Measurements from ENCODE around the gene HBA1.

The HBA1 gene

DNA sequence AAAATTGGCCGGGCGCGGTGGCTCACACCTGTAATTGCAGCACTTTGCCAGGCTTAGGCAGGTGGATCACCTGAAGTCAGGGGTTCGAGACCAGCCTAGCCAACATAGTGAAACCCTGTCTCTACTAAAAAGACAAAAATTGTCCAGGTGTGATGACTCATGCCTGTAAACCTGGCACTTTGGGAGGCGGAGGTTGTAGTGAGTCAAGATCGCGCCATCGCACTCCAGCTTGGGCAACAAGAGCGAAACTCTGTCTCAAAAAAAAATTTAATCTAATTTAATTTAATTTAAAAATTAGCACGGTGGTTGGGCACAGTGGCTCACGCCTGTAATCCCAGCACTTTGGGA lies 2.2 kb downstream of the HBA1 start:
- no peak overlapping the region for H3K4me3 ChIP-seq (ENCODE audit: low read length)
- H3F3A ChIP-seq (ENCODE audit: control insufficient read depth, insufficient read depth) = peaks cover 14% of the 10 kb centered on the region
- H3K9me2 ChIP-seq (replicated peaks; ENCODE audit: control insufficient read depth, low read length) = no peaks in the 10 kb centered on the region
- H3K9me3 ChIP-seq (ENCODE audit: control insufficient read depth, insufficient read depth, low read length) = no peaks in the 10 kb centered on the region
- no peaks in the 10 kb centered on the region for H3K79me2 ChIP-seq (ENCODE audit: control insufficient read depth, low read length)
- no peaks in the 10 kb centered on the region for H3K36me3 ChIP-seq (ENCODE audit: control insufficient read depth, low read length)
- no peak overlapping the region for H3K27ac ChIP-seq (ENCODE audit: low read depth, low read length)
- H3K4me1 ChIP-seq (ENCODE audit: control insufficient read depth, low read length) = peaks cover 10% of the 10 kb centered on the region
- TF ChIP-seq, protein P1, sequence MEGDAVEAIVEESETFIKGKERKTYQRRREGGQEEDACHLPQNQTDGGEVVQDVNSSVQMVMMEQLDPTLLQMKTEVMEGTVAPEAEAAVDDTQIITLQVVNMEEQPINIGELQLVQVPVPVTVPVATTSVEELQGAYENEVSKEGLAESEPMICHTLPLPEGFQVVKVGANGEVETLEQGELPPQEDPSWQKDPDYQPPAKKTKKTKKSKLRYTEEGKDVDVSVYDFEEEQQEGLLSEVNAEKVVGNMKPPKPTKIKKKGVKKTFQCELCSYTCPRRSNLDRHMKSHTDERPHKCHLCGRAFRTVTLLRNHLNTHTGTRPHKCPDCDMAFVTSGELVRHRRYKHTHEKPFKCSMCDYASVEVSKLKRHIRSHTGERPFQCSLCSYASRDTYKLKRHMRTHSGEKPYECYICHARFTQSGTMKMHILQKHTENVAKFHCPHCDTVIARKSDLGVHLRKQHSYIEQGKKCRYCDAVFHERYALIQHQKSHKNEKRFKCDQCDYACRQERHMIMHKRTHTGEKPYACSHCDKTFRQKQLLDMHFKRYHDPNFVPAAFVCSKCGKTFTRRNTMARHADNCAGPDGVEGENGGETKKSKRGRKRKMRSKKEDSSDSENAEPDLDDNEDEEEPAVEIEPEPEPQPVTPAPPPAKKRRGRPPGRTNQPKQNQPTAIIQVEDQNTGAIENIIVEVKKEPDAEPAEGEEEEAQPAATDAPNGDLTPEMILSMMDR (IDR thresholded peaks at IDR 0.05; ENCODE audit: low read depth, low read length, poor library complexity, severe bottlenecking) = no peak
- no peak for TF ChIP-seq EZH2phosphoT487 (IDR thresholded peaks at IDR 0.05; ENCODE audit: borderline replicate concordance, low read length)
- H3K4me2 ChIP-seq (ENCODE audit: low read length) = no peak overlapping the region
- no peaks in the 10 kb centered on the region for H4K20me1 ChIP-seq (ENCODE audit: control insufficient read depth, insufficient read depth, low read depth, low read length)
- H3K27me3 ChIP-seq (ENCODE audit: control insufficient read depth, low read length) = peaks cover 27% of the 10 kb centered on the region

DNA sequence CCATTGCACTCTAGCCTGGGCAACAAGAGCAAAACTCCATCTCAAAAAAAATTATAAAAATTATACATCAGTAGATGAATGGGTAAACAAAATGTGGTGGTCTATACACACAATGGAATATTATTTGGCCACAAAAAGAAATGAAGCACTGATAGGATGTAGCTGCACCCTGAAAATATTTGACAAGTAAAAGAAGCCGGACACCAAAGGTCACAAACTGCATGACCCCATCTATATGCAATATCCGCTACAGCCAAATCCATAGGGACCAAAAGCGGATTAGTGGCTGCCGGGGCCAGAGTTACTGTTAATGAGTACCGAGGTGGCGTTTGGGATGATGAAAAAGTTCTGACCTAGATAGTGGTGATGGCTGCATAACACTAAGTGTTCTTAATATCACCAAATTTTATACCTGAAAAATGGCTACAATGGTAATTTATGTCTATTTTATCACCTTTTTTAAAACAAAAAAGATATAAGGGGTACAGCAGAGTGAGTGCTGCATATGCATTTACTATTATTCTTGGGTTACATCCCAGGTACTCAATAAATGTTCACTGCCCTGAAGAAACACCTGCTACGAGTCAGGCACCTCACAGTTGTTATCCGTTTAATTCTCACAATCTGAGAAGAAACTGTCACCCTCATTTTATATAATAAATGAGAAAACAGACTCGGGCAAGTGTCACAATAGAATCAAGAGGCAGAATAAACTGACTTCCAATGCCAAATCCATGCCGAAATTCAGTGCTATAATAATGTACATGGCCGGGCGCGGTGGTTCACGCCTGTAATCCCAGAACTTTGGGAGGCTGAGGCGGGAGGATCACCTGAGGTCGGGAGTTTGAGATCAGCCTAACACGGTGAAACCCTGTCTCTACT lies 3.0 kb downstream of the HBA1 start:
- Histone ChIP-seq H3K4me2 (ENCODE audit: low read length) (no peak overlapping the region), H3K9me2 (replicated peaks; ENCODE audit: control insufficient read depth, low read length) (no peaks in the 10 kb centered on the region), H3K4me1 (ENCODE audit: control insufficient read depth, low read length) (peaks cover 10% of the 10 kb centered on the region), H3K27me3 (ENCODE audit: control insufficient read depth, low read length) (peaks cover 25% of the 10 kb centered on the region), H3K36me3 (ENCODE audit: control insufficient read depth, low read length) (no peaks in the 10 kb centered on the region), H3K9me3 (ENCODE audit: control insufficient read depth, insufficient read depth, low read length) (no peaks in the 10 kb centered on the region), H3K4me3 (ENCODE audit: low read length) (no peak overlapping the region), H3K79me2 (ENCODE audit: control insufficient read depth, low read length) (no peaks in the 10 kb centered on the region), H4K20me1 (ENCODE audit: control insufficient read depth, insufficient read depth, low read depth, low read length) (no peaks in the 10 kb centered on the region), H3F3A (ENCODE audit: control insufficient read depth, insufficient read depth) (peaks cover 14% of the 10 kb centered on the region), H3K27ac (ENCODE audit: low read depth, low read length) (no peak overlapping the region)
- no peak for TF ChIP-seq EZH2phosphoT487 (IDR thresholded peaks at IDR 0.05; ENCODE audit: borderline replicate concordance, low read length)
- TF ChIP-seq, protein P1 (IDR thresholded peaks at IDR 0.05; ENCODE audit: low read depth, low read length, poor library complexity, severe bottlenecking) = no peak

DNA sequence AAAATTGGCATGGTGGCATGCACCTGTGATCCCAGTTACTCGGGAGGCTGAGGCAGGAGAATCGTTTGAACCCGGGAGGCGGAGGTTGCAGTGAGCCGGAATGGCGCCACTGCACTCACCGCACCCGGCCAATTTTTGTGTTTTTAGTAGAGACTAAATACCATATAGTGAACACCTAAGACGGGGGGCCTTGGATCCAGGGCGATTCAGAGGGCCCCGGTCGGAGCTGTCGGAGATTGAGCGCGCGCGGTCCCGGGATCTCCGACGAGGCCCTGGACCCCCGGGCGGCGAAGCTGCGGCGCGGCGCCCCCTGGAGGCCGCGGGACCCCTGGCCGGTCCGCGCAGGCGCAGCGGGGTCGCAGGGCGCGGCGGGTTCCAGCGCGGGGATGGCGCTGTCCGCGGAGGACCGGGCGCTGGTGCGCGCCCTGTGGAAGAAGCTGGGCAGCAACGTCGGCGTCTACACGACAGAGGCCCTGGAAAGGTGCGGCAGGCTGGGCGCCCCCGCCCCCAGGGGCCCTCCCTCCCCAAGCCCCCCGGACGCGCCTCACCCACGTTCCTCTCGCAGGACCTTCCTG lies 3.7 kb downstream of the HBA1 start, which contains the start of gene HBQ1:
TSS of gene HBQ1 (plus strand) at position 359 of the 575 bp plus-strand sequence. CDS start at position 387, 28 bp downstream.
- Histone ChIP-seq H3K27ac (ENCODE audit: low read depth, low read length) (no peak within 1 kb of the TSS), H3K9me3 (ENCODE audit: control insufficient read depth, insufficient read depth, low read length) (no peaks in the 10 kb centered on the region), H3F3A (ENCODE audit: control insufficient read depth, insufficient read depth) (peaks cover 14% of the 10 kb centered on the region), H3K4me2 (ENCODE audit: low read length) (peak within 1 kb of the TSS; percentile 60), H3K36me3 (ENCODE audit: control insufficient read depth, low read length) (no peaks in the 10 kb centered on the region), H3K4me3 (ENCODE audit: low read length) (peak within 1 kb of the TSS; percentile 39), H4K20me1 (ENCODE audit: control insufficient read depth, insufficient read depth, low read depth, low read length) (no peaks in the 10 kb centered on the region), H3K4me1 (ENCODE audit: control insufficient read depth, low read length) (peaks cover 10% of the 10 kb centered on the region), H3K79me2 (ENCODE audit: control insufficient read depth, low read length) (no peaks in the 10 kb centered on the region), H3K27me3 (ENCODE audit: control insufficient read depth, low read length) (peaks cover 18% of the 10 kb centered on the region), H3K9me2 (replicated peaks; ENCODE audit: control insufficient read depth, low read length) (no peaks in the 10 kb centered on the region)
- TF ChIP-seq, protein P1 (IDR thresholded peaks at IDR 0.05; ENCODE audit: low read depth, low read length, poor library complexity, severe bottlenecking) = no peak
- no peak for TF ChIP-seq EZH2phosphoT487 (IDR thresholded peaks at IDR 0.05; ENCODE audit: borderline replicate concordance, low read length)

All from DOHH2 (cell line).